Vagina (tissue), 2 donors: ENCODE measurements around the gene CYTH4. TPM values are rescaled to one million over a fixed set of nuclear protein-coding genes. Genes with fewer than 3 reads are reported as not detected.

Experiments
- DNase-seq, 2 donors: peaks; one replicate each; pipeline ENCODE4 v3.0.0-alpha.2; 2017; ENCODE audit errors: extremely low spot score in 2 of 2
- H3K27ac ChIP-seq: fragments of 200-600 bp; sonication (generic); one replicate; pipeline ENCODE4 v1.5.1; 2019
- H3K27me3 ChIP-seq: fragments of 200-600 bp; sonication (generic); one replicate; pipeline ENCODE4 v1.5.1; 2019
- H3K36me3 ChIP-seq, 2 donors: fragments of 200-600 bp; sonication (generic); one replicate each; pipeline ENCODE4 v1.5.1; 2017 to 2019
- H3K4me1 ChIP-seq: fragments of 200-600 bp; sonication (generic); one replicate; pipeline ENCODE4 v1.5.1; 2019
- H3K4me3 ChIP-seq, 2 donors: fragments of 200-600 bp; sonication (generic); 1 replicate in 1 of 2; 2 replicates in 1 of 2; pipeline ENCODE4 v1.5.1; 2016 to 2019
- H3K9me3 ChIP-seq: fragments of 200-600 bp; sonication (generic); one replicate; pipeline ENCODE4 v1.5.1; 2019
- POLR2A ChIP-seq, 2 donors: fragments of 450-650 bp; IDR thresholded peaks; one replicate each; pipeline ENCODE4 v1.6.1; 2017; ENCODE audit warnings: antibody characterized with exemption in 2 of 2, mild to moderate bottlenecking in 2 of 2, moderate library complexity in 2 of 2
- POLR2AphosphoS5 ChIP-seq, 2 donors: sonication (generic); formaldehyde crosslinking; IDR thresholded peaks; one replicate each; pipeline ENCODE4 v1.9.0; 2017; ENCODE audit warnings: antibody characterized with exemption in 2 of 2, mild to moderate bottlenecking in 2 of 2, low read depth in 1 of 2; ENCODE audit not compliant: insufficient read depth in 1 of 2
- intact Hi-C: fragments of 100-400 bp; cut with DNase I; formaldehyde crosslinking; loops from one replicate; pipeline ENCODE4 v1.15.1; 2023
- total RNA-seq: library from RNA; depleted of rRNA; stranded (reverse); fragments of >200 nt; gene quantifications from one replicate; pipeline ENCODE4 v1.2.3, GENCODE V29; 2016
- TF ChIP-seq, protein P1 (sequence below), 3 experiments: fragments of 450-650 bp in 2 of 3; fragments of 200-600 bp in 1 of 3; sonication (generic) in 1 of 3; IDR thresholded peaks; one replicate each; pipeline ENCODE4 v1.5.1; 2017 to 2019; ENCODE audit warnings: antibody characterized with exemption in 3 of 3, mild to moderate bottlenecking in 2 of 3, moderate library complexity in 2 of 3

The CYTH4 gene
- total RNA-seq, 1 donor from 2014 or later, result 16.2 TPM

- Histone ChIP-seq H3K27me3 (no peaks in the 10 kb centered on the region), H3K9me3 (no peaks in the 10 kb centered on the region), H3K27ac (no peak overlapping the region), H3K4me3 (no peak overlapping the region), H3K36me3 (no peaks in the 10 kb centered on the region), H3K4me1 (no peaks in the 10 kb centered on the region)
- intact Hi-C loops, result no loop called here
- no peak for DNase-seq
- no peak for TF ChIP-seq POLR2AphosphoS5 (IDR thresholded peaks at IDR 0.05; ENCODE audit: insufficient read depth in 1 of 2, low read depth in 1 of 2)
- no peak for TF ChIP-seq POLR2A (IDR thresholded peaks at IDR 0.05)
Observed at GRCh38 chr22:37255558-37256006, 26.7 kb upstream of the CYTH4 start.

GRCh38 chr22:37256075-37256726, 26.1 kb upstream of the CYTH4 start:
- DNase-seq, result no peak
- intact Hi-C loops, result no loop called here
- Histone ChIP-seq H3K36me3 (no peaks in the 10 kb centered on the region), H3K9me3 (no peaks in the 10 kb centered on the region), H3K27ac (no peak overlapping the region), H3K27me3 (no peaks in the 10 kb centered on the region), H3K4me3 (no peak overlapping the region), H3K4me1 (no peaks in the 10 kb centered on the region)
- TF ChIP-seq POLR2A (IDR thresholded peaks at IDR 0.05) (no peak), POLR2AphosphoS5 (IDR thresholded peaks at IDR 0.05; ENCODE audit: insufficient read depth in 1 of 2, low read depth in 1 of 2) (no peak)
- TF ChIP-seq, protein P1, sequence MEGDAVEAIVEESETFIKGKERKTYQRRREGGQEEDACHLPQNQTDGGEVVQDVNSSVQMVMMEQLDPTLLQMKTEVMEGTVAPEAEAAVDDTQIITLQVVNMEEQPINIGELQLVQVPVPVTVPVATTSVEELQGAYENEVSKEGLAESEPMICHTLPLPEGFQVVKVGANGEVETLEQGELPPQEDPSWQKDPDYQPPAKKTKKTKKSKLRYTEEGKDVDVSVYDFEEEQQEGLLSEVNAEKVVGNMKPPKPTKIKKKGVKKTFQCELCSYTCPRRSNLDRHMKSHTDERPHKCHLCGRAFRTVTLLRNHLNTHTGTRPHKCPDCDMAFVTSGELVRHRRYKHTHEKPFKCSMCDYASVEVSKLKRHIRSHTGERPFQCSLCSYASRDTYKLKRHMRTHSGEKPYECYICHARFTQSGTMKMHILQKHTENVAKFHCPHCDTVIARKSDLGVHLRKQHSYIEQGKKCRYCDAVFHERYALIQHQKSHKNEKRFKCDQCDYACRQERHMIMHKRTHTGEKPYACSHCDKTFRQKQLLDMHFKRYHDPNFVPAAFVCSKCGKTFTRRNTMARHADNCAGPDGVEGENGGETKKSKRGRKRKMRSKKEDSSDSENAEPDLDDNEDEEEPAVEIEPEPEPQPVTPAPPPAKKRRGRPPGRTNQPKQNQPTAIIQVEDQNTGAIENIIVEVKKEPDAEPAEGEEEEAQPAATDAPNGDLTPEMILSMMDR (IDR thresholded peaks at IDR 0.05), result no peak

- no peaks in the 10 kb centered on the region for H3K9me3 ChIP-seq
- TF ChIP-seq POLR2A (IDR thresholded peaks at IDR 0.05), result no peak
- TF ChIP-seq, protein P1 (IDR thresholded peaks at IDR 0.05), result no peak
- no peak for TF ChIP-seq POLR2AphosphoS5 (IDR thresholded peaks at IDR 0.05; ENCODE audit: insufficient read depth in 1 of 2, low read depth in 1 of 2)
- no peak overlapping the region for H3K27ac ChIP-seq
- no peaks in the 10 kb centered on the region for H3K4me1 ChIP-seq
- no peak overlapping the region for H3K4me3 ChIP-seq
- DNase-seq, result no peak
- intact Hi-C loops, result no loop called here
- no peaks in the 10 kb centered on the region for H3K36me3 ChIP-seq
- no peaks in the 10 kb centered on the region for H3K27me3 ChIP-seq
Observed at GRCh38 chr22:37258005-37258752, 24.1 kb upstream of the CYTH4 start.

DNA sequence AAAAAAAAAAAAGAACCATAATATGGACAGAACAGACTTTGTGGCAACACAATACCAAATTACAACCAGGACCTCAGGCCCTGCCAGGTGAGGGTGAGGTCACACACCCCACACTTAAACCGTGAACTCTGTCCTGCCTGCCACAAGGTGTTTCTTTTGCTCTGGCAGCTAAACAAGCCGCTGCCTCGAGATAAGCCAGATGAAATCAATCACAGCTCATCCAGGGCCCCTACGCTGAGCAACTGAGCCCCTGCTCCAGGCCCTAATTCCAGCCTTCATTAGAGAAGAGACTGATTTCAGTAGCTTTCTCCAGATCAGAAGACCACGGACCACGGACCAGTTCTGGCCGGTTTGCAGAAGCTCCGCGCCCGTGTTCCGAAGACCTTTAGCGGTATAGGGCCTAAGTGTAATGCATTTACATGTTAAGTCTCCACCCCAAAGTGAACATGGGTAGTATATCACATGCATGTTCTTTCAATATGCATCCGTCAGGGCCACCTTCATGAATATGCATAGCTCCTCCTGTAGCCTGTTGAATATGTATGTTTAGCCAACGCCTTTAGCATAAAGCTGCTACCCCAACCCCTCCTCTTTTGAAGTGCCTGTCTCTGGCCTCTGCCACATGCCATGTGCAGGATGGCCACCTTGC, 23.4 kb upstream of the CYTH4 start:
- DNase-seq, result no peak
- no peaks in the 10 kb centered on the region for H3K36me3 ChIP-seq
- no peaks in the 10 kb centered on the region for H3K4me1 ChIP-seq
- TF ChIP-seq, protein P1 (IDR thresholded peaks at IDR 0.05), result no peak
- TF ChIP-seq POLR2A (IDR thresholded peaks at IDR 0.05) (no peak), POLR2AphosphoS5 (IDR thresholded peaks at IDR 0.05; ENCODE audit: insufficient read depth in 1 of 2, low read depth in 1 of 2) (no peak)
- intact Hi-C loops, result no loop called here
- H3K27ac ChIP-seq, result no peak overlapping the region
- peaks cover 3% of the 10 kb centered on the region for H3K9me3 ChIP-seq
- H3K4me3 ChIP-seq, result no peak overlapping the region
- H3K27me3 ChIP-seq, result no peaks in the 10 kb centered on the region

GRCh38 chr22:37259540-37260029, 22.7 kb upstream of the CYTH4 start:
- Histone ChIP-seq H3K27me3 (no peaks in the 10 kb centered on the region), H3K36me3 (no peaks in the 10 kb centered on the region)
- intact Hi-C loops, result loop anchor here (5.0 kb wide), 1 partner anchor 97 kb away; no protein-coding TSS in a partner anchor

More at GRCh38 chr22:37259540-37260029, 22.7 kb upstream of the CYTH4 start:
- Histone ChIP-seq H3K4me1 (no peaks in the 10 kb centered on the region), H3K27ac (no peak overlapping the region), H3K9me3 (peaks cover 10% of the 10 kb centered on the region), H3K4me3 (no peak overlapping the region)
- no peak for DNase-seq
- TF ChIP-seq POLR2AphosphoS5 (IDR thresholded peaks at IDR 0.05; ENCODE audit: insufficient read depth in 1 of 2, low read depth in 1 of 2) (no peak), POLR2A (IDR thresholded peaks at IDR 0.05) (no peak)
- TF ChIP-seq, protein P1 (IDR thresholded peaks at IDR 0.05), result no peak
